GM19463 (cell line): ENCODE results near the gene SUN5.

ENCODE experiments used
- ATAC-seq: cut with Tn5 transposase; IDR thresholded peaks from one replicate; pipeline ENCODE4 v1.9.1; 2021; ENCODE audit warnings: mild to moderate bottlenecking, moderate library complexity; ENCODE audit not compliant: unreplicated experiment

The SUN5 gene

GRCh38 chr20:33014336-33015113 lies 10.3 kb upstream of the SUN5 start:
- no peak for ATAC-seq

- ATAC-seq = no peak
These were observed 9.6 kb upstream of the SUN5 start for GRCh38 chr20:33013701-33014326.

- ATAC-seq = no peak
These were observed 8.3 kb upstream of the SUN5 start for GRCh38 chr20:33012327-33013189.

DNA sequence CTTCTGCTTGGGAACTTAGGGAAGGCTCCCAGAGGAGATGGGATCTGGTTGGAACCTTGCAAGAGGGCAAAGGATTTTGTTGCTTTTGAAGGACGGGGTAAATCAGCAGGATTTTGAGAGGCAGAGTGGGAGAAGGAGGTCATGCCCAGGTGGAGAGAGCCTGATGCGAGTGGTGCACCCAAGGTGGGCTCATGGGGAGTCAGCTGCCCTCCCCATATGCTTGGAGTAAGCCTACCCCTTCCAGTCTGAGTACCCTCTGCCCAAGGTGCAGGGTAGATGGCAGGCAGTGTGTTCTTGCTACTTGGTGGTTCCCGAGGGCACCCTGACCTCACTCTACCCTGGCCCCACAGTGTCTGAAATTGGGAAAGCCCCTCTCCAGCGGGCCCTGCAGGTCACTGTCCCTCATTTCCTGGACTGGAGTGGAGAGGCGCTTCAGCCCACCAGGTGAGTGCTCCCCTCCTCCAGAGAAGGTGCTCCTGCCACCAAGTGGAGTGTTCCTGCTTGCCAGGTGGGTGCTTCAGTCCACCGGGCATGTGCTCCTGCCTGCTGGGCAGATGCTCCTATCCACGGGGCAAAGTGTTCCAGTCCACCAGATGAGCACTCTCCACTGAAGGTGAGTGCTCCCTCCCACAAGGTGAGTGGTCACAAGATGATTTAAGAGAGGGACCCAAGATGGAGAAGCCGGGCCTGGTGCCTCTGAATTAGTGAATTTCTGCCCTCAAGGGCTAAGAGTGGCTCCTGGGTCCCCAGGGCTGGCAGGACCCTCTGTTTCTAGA lies 6.6 kb upstream of the SUN5 start:
- ATAC-seq = no peak

GRCh38 chr20:33010133-33010504 lies 5.9 kb upstream of the SUN5 start:
- ATAC-seq = no peak

DNA sequence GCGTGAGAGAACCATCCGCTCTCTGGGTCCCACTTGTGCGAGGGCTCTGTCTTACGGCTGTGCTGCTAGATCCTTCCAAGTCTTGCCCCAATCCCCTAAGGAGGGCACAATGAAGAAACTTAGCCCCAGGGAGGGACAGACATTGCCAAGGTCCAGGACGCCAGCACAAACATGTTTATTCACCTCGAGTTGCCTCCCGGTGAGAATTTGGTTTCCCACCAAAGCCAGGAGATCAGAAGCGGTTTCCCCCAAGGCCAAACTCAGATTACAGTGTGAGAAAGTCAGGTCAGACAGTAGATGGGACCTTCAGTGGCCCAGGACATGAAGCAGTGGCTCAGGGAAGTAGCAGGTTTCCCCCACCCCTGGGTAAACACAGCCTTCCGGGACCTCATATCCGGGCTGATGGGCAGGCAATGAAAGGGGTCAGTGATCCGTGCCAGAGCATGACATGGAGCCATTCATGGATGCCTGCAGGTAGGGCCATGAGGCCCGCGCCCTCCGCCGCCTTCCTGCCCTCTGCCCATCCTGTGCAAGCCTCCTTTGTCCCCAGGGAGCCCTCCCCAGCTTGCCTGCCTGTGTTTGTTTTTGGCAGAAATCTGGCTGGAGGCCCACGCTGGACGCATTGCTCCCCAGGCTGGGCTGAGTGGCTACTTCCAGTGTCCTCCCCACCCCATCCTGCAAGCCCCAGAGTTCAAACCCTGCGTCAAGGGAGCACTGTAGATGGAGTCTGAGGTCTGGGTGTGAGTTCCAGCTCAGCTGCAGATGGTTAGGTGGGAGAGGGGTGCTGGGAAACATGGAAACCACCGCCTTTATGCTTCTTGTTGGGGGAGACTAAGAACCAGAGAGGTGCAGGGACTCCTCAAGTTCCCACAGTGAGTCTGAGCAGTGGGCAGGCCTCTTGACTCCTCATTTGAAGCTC lies 5.2 kb upstream of the SUN5 start:
- no peak for ATAC-seq

GRCh38 chr20:33008336-33009213 lies 4.3 kb upstream of the SUN5 start:
- ATAC-seq = no peak

- ATAC-seq = no peak
These were observed 3.4 kb upstream of the SUN5 start, which contains the start of gene BPIFB2 for GRCh38 chr20:33007376-33008335. Gene BPIFB2, plus strand, starts transcription at chr20:33007704. Its CDS starts 871 bp downstream, at chr20:33008575.

DNA sequence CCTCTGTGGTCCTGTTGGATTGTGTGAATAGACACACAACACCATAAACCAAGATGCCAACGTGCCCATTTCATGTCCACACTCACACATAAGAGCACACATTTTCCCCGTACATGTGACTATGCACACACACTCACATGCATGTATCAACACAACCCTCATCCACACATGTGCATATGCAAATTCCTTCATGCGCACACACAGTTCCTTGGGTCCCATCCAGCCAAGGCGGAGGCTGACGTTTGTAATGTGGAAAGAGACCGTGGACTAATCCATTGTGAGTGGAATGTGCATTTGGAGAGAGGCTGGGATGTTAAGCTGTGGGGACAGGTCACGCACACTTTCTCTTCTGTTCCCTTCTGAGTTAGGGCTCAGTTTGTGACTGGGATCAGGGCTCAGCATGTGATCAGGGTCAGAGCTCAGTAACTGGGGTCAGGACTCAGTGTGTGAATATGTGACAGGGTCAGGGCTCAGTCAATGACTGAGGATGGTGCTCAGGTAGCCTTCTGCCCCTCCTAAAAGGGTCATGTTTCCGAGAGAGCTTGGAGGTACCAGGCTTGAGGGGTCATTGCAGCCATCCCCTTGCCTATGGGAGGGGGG lies 2.6 kb upstream of the SUN5 start:
- ATAC-seq = no peak

- ATAC-seq = no peak
These were observed 1.9 kb upstream of the SUN5 start for GRCh38 chr20:33005908-33006775.

- no peak for ATAC-seq
These were observed 916 bp upstream of the SUN5 start for GRCh38 chr20:33005132-33005566.

GRCh38 chr20:33002087-33002808 lies 2.0 kb downstream of the SUN5 start:
- no peak for ATAC-seq

DNA sequence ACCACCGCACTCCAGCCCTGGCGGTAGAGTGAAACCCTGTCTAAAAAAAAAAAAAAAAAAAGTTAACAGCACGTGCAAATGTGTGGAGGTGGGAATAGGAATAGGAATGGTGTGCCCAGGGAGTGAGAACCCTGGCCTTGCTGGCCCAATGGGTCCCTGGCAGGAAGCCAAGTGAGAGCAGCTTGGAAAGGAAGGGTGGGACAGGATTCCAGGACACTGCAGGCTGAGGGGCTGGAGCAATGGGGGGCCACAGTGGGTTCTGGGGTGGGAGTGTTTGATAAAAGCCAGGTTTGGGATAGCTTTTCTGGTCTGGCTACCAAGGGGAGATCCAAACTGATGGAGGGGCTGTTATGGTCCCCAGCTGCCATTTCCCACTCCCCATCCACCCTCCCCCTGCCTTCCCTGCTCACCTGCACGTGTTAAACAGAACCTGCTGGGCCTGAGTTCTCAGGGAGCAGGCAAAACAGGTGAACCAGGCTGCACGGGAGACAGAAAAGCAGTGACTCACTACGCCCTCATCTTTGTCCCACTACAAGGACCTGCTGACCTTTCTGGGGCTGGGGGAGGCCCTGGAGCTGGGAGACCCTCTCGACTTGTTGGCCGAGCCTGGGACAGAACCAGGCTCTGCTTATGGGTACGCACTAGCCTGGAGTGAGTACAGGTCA lies 3.3 kb downstream of the SUN5 start:
- no peak for ATAC-seq

GRCh38 chr20:32999603-33000250 lies 4.5 kb downstream of the SUN5 start:
- no peak for ATAC-seq

- ATAC-seq = no peak
These were observed 6.8 kb downstream of the SUN5 start for GRCh38 chr20:32997431-32997830.
